ENCODE data around the gene ADGRA1.

Gene ADGRA1

DNA sequence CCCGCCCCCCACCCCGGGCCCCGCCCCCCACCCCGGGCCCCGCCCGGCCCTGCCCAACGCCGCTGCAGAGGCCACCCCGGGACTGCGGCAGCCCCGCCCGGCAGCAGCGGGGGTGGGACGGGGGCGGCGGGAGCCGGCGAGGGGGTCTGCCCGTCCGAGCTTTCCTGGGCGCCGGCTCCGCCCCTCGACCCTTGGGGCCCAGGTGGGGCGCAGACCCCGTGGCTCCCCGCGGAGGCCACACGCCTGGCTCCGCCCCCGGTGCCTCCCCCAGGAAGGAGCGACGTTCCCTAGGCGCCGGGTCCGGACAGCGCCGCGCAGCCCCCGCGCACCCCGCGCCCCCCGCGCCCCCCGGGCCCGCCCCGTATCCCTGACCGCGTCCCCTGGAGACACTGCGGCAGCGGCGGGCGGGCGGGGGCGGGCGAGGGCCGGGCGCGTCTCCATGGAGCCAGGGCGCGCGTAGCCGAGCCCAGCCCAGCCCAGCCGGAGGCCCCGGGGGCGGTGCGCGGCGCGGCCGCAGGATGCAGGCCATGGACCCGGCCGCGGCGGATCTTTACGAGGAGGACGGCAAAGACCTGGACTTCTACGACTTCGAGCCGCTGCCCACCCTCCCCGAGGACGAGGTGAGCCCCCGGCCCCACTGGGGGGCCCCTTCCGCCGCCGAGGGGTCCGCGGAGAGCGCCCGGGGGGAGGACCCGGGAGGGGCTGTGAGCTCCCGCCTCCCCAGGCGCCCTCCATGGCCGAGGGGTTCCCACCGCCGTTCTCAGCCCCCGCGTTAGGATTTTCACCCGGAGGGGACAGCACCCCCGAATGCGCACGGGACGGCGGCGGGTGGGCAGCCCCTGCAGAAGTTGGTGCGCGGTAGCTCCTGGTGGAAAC is 72.5 kb downstream of the ADGRA1 start, which contains the start of gene KNDC1:
Gene KNDC1, plus strand, starts transcription at position 270 of the 876 bp plus-strand sequence. Its CDS starts 249 bp downstream, at position 519.
- TF ChIP-seq CTCF (conservative IDR thresholded peaks at IDR 0.05; ENCODE audit: low read depth, low read length), result no peak
- DNase-seq (ENCODE audit: low read depth), result peak; percentile 21
- H3K4me3 ChIP-seq (ENCODE audit: low read depth, low read length), result peak within 1 kb of the TSS; percentile 41

GRCh38 chr10:133160826-133161471 is 73.2 kb downstream of the ADGRA1 start:
- DNase-seq (ENCODE audit: low read depth), result no peak
- peak overlapping the region; percentile 41 for H3K4me3 ChIP-seq (ENCODE audit: low read depth, low read length)
- no peak for TF ChIP-seq CTCF (conservative IDR thresholded peaks at IDR 0.05; ENCODE audit: low read depth, low read length)

DNA sequence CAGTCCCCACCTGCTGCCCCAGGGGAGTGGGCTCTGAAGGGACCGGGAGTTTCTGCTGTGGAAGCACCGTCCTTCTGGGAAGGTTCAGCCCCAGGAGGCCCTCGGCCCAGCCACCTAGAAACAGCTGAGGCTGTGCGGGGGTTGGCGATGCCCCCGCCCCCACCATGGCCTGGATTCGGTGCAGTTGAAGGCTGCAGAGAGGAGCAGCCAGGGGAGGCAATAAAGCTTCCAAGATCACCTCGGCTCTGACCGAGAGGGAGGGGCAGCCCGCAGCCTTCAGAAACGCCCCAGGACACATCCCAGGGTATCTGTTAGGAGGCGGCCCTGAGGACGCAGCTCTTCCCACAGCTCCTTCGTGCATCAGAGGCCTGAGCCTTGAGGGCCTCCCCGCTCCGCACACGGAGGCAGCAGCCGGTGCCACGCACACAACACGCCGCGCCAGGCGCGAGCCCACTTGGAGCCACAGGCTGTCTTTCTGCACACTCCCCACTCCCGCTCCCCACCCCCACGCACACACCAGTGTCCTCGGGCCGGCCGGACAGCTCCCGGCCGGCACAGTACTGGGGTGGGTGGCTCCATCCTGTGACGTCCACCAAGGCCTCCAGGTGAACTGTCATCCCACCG is 73.9 kb downstream of the ADGRA1 start:
- H3K4me3 ChIP-seq (ENCODE audit: low read depth, low read length), result no peak overlapping the region
- no peak for DNase-seq (ENCODE audit: low read depth)
- no peak for TF ChIP-seq CTCF (conservative IDR thresholded peaks at IDR 0.05; ENCODE audit: low read depth, low read length)

DNA sequence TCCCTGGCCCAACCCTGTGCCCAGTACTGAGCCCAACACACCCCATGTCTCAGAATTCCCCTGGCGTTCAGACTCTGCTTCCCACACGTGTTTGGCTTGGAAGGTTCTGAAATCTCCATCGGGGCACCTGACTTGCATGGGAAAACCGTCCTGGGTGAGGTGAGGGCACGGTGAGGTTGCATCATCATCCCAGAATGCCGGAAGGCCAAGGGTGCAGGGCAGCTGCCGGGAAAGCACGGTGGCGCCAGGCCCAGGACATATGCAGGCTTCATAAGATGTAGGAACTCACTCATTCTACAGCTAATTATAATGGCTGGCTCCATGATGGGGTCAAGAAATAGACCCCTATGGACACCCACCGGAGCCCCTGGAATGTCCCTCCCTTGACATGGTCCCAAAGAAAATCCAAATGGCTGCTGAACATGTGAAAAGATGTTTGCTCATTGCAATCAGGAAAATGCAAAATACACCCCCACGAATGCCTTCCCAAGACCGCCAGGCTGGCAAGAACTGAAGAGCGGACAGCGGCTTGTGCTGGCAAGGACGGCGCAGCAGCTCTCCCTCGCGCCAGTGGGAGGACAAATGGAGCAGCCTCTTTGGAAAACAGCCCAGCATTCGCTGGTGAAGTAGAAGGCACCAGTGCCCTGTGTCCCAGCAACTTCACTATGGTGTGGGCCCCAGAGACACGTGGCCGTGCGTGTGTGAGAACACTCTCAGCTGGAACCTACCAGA is 74.6 kb downstream of the ADGRA1 start:
- no peak for DNase-seq (ENCODE audit: low read depth)

DNA sequence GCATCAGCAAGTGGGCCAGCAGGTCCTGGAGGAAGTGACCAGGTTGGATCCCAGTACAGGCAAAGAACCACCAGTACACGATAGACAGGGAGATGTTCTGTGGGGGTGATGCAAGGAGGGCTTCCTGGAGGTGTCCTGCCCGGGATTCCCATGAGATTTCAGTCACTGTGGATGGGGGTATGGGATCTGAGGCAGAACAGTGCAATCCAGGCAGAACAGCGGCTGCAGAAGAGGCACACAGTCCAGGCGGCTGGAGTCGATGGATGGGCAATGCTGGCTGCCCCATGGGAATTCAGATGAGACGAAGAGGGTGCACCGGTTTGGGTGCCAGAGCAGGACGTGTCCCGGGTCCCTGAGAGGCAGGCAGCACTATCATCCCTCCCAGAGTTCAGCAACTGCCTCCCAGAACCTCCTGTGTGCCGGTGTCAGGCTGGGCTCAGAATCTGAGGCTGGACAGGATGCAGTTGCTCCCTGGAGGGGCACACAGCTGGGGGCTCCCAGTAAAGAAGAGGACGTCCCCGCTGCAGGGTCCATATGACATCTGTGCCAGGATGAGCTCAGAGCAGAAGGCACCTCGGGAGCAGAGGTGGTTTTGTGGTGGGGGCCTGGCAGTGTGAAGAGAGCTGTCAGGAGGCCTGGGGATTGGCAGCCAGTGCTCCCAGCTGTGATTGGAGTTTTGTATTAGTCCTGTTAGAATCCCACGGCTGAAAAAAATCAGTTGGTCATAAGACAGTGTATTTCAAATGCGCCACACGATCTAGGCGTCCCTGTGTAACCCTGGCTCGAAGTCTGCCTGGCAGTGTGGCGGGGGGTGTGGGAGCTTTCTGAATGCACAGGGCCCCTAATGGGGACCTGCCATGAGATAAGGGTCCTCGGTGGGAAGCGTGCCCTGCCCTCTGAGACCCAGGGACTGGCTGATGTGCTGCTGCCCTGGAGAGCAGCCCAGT is 75.5 kb downstream of the ADGRA1 start:
- DNase-seq (ENCODE audit: low read depth), result no peak
- TF ChIP-seq CTCF (conservative IDR thresholded peaks at IDR 0.05; ENCODE audit: low read depth, low read length), result no peak
- no peak overlapping the region for H3K4me3 ChIP-seq (ENCODE audit: low read depth, low read length)

More for the DNA sequence above, 74.6 kb downstream of the ADGRA1 start:
- TF ChIP-seq CTCF (conservative IDR thresholded peaks at IDR 0.05; ENCODE audit: low read depth, low read length), result no peak
- no peak overlapping the region for H3K4me3 ChIP-seq (ENCODE audit: low read depth, low read length)

Data from choroid plexus epithelial cell (primary cell).